Fibroblast of skin of left quadriceps (primary cell): ENCODE results near the gene BACE1-AS.
A peak's percentile ranks its signal among the peaks of the same experiment; 100 is the strongest.
"Not testable (repeated sequence)": the region's sequence is repeated elsewhere in the genome, so short reads cannot be mapped to it uniquely, and the experiment has no call there.

Experiments
- DNase-seq, 2 experiments: peaks; one replicate each; pipeline ENCODE4 v3.0.0-alpha.2; 2013; ENCODE audit warnings: low read depth in 2 of 2

BACE1-AS gene

DNA sequence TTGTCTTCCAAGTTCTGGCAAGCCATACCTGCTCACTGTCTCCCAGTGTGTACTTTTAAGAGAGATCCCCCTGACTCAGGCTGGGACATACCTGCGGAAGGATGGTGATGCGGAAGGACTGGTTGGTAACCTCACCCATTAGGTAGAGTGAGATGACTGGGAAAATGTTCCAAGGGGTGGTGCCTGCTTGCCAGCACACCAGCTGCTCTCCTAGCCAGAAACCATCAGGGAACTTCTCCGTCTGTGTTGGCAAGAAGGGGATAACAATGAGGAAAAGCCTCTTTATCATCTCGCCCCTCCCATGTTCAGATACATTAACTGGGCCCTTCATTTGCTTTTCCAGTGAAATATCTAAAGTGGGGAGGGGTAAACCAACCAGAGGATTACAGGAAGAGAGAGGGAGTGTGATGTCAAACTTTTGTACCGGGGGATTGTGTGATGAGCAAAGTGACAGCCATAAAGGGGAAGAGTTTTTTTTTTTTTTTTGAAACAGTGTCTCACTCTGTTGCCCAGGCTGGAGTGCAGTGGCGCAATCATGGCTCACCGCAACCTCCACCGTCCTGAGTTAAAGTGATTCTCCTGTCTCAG lies at the start of gene BACE1-AS:
Gene BACE1-AS (plus strand): TSS at position 538 of the 588 bp plus-strand sequence.
- DNase-seq: no peak

DNA sequence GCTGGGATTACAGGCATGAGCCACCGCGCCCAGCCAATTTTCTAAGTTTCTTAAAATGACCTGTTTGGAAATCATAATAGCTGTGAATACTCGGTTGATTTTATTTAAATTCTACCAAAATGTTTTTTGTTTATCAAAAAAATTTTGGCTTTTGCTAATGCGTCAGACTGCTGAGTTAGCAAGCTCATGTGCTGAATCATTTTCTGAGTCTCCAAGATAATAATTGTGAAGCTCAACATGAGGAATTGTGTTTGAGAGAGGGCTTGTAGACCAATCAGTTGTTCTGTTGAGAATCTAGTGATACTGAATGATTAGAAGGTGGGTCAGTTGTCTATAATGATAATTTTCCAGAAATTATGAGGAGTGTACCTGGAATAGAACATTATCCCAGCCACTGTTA lies 42.8 kb upstream of the BACE1-AS start:
- no peak for DNase-seq

DNA sequence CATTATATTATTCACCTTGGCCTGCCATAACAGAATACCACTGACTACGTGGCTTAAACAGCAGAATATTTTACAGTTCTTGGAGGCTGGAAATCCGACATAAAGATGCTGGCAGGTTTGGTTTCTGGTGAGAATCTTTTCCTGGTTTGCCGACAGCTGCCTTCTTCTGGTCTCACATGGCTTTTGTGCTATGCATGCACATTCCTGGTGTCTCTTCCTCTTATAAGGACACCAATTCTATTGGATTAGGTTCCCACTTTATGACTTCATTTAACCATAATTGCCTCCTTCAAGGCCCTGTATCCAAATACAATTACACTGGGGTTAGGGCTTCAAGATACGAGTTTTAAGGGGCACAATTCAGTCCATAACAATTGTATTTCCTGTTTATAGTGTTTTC lies 41.6 kb upstream of the BACE1-AS start:
- DNase-seq: no peak

DNA sequence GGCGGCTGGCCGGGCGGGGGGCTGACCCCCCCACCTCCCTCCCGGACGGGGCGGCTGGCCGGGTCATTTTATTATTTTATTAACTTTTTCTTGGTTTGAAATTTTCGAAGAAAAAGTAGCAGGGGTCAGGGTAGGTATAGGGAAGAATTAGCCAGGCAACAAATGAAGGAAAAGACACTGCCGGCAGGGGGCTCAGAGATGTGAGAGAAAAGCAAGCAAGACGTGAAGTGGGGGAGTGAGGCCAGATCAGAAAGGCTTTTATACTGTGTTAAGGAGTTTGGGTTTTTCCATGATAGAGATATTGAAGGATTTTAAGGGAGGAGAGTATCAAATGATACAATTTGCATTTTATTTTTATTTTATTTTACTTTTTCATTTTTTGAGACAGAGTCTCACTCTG lies 39.6 kb upstream of the BACE1-AS start:
- no peak for DNase-seq

DNA sequence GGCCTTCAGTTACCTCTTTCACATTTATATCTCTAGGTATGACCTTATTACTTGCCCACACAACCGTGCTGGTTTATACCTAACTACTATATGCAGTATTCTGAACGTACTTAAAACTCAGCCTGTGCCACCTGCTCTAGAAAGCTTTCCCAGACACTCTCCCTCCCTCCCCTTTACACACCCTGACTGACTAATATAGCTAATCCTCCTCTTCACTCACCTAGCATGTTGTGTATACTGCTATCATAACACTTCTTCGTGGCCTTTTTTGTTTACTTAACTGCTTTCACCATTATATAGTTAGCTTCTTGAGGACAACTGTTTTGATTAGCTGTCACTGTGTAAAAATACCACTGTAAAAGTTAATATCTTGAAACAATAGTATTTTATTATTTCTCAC lies 35.2 kb upstream of the BACE1-AS start:
- DNase-seq: no peak

- no peak for DNase-seq
Measured at GRCh38 chr11:117256573-117256972, 34.6 kb upstream of the BACE1-AS start.

DNA sequence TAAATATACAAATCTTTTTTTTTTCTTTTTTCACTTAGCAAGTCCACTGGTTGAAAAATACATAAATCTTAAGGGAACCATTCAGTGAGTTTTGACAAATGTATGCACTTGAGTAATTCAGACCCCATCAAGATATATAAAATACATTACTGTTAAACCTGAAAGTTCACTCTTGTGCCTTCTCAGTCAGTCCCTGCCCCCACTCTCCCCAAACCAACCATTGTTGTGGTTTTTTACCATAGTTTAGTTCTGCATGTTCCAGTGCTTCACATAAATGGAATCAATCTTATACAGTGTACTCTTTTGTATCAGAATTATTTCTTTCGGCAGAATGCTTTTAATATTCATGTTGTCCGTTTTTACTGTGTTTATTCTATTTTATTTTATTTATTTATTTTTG lies 32.6 kb upstream of the BACE1-AS start:
- DNase-seq: no peak

GRCh38 chr11:117259417-117259816 lies 31.7 kb upstream of the BACE1-AS start:
- peak; percentile 72 to 73 for DNase-seq

- DNase-seq: not testable (repeated sequence)
Measured at GRCh38 chr11:117264624-117265323, 26.4 kb upstream of the BACE1-AS start.

GRCh38 chr11:117265745-117266144 lies 25.4 kb upstream of the BACE1-AS start:
- DNase-seq: no peak

DNA sequence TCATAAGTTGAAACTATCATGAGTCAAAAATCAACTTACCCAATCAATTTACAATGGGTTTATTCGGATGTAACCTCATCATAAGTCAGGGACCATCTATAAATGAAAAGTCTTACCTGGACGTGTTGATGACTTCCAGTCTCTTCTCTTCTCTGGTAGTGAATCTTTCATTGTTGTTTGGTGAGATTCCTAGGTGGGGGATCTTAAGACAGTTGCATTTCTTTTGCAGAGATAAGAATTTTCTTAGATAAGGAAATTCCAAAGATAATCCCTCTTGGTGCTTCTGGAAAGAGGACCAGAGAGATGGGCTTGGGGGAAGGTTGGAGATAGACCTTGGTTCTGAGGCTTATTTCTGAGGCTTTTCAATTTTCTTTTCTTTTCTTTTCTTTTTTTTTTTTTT lies 21.3 kb upstream of the BACE1-AS start:
- DNase-seq: no peak

DNA sequence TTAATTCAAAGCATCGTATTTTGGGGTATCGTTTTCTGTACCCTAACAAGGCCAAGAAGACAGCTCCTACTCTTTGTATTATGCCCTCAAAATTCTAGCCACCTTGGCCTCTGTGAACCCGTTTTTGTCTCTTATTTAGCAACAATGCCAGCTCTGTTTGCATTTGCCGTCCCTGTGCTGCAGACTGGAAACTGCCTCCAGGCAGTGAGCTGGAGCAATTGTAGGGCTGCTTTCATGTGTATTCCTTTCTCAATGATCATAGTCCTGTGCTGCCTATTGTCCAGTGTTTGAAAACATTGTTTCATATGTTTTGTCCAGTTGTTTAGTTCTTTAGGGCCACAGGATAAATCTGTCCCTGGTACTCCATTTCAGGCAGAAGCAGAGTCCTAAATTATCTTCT lies 19.9 kb upstream of the BACE1-AS start:
- DNase-seq: no peak

- not testable (repeated sequence) for DNase-seq
Measured at GRCh38 chr11:117272175-117272574, 19.0 kb upstream of the BACE1-AS start.

- DNase-seq: peak; percentile 75 to 78
Measured at GRCh38 chr11:117273550-117274289, 17.4 kb upstream of the BACE1-AS start.

DNA sequence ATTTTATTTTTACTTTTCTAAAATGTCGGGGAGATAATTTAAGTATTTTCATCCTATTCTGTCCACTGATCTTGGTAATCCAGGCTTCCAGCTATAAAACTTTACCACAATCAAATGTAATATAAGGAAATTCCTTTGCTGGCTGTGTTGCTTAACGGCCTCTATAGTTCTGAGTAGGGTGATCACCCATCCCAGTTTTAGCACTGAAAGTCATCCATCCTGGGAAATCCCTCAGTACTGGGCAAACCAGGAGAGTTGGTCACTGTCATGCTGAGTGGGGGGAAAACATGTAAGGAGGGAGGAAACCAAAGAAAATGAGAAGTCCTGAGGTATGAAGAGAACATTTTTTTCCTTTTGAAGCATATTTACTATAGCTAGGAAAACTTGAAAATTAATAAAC lies 12.8 kb upstream of the BACE1-AS start:
- no peak for DNase-seq

DNA sequence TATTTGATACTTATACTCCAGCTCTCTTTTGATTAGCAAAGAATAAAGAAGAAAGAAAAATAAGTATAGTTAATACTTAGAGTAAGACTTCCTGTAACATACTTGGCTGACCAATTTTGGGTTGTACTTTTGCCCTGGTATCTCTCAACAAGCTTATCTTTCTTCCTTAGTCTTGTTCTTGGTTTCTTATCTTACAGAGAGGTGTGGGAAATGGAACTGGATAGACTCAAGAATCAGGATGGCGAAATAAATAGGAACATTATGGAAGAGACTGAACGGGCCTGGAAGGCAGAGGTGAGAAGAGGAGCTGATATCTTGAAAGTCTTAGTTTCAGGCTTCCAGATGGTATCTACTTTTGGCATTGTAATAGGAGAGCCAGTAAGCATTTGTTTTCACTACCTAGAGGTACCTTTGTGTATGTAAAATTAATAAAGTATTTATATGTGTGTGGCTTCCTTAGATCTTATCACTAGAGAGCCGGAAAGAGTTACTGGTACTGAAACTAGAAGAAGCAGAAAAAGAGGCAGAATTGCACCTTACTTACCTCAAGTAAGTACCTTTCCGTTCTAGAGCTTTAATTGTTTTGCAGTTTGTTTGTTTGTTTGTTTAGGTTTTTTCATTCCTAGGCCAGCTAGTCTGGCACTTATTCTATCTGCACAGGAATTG lies 11.3 kb upstream of the BACE1-AS start:
- no peak for DNase-seq

GRCh38 chr11:117281159-117281558 lies 10.0 kb upstream of the BACE1-AS start:
- DNase-seq: peak; percentile 97

- DNase-seq: no peak
Measured at GRCh38 chr11:117281869-117282268, 9.3 kb upstream of the BACE1-AS start.

DNA sequence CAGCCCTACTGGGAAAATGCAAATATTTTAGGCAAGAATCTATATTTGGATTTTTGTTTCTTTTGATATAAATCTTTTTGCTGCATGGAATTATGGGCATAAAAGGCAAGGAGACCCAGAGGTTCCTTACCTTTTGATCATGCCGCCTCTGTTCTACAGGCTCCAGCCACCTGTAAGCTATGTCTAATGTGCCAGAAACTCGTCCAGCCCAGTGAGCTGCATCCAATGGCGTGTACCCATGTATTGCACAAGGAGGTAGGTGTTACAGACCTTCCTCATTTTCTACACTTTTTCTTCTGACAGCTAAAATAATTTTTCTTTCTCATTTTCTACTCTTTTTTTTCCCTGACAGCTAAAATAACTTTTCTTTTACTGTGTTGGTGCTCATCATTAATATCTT lies 8.2 kb upstream of the BACE1-AS start:
- no peak for DNase-seq

DNA sequence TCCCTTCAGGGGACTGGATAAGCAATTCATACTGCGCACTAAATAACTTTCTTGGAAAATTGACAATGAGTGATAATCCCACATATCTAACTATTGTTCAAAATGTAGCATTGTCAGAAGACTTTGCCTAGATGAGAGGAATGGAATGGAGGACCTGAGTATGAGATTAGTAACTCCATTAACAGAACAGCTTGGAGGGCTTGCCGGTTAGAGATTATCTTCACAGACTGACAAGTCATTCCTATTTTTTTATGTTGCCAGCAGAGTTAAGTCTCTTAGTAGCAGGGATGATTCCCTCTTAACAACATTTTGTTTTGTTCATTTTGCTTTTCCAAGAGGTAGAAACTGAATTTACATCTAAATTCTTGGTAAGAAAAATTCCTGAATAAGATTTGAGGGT lies 7.1 kb upstream of the BACE1-AS start:
- DNase-seq: no peak

DNA sequence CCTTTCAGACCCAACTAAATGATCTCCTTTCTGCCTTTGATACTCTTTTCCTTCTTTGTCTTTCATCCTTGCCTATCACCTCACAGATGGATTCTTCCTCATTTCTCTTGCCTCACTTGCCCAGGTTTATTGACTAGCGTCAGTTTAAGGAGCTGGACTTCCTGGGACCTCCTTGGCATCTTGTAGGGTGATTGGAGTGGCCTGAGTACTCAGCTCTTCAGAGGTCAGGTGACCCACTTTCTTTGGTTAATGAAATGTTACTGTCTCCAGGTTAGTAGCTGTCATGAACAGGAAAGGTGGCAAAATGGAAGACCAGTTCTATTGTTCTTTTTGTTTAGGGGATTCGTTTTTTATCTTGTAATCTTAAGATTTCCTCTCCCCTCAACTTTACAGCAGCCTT lies 4.6 kb upstream of the BACE1-AS start:
- DNase-seq: no peak

DNA sequence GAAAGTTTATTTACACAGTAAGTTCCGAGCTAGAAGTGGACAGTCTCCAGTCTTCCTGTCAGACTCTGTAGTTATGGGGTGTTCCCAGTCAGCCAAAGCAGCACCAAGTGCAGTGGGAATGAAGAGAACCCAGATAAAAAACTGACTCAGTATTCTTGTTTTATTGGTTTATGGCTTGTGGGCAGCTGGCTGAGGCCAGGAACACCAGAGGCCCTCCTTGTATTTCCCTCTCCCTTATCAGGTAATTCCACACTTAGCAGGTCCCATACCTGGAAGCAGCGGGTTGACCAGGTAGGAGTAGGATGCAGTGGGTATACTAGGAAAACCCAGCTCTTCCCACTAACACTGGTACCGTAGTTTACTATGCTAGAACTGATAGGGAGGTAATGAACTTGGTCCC lies 3.5 kb upstream of the BACE1-AS start:
- DNase-seq: no peak

DNA sequence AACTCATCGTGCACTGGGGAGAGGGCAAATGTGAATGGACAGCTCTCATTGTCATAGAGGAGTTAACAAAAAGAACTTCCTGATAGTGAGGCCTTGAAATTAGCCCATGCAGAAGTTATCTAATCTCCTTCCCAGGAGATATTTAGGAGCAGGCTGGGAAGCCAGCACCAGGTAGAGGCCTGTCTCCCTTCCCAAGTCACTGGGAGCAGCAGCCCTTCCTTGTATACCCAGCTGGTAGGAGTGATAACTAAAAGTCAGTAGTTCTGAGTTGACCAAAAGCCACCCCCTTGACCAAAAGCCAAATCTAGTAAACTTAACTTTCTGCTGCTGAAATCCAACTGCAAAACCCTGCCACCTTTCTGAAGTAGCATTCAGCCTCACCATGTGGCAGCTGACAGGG lies 1.4 kb upstream of the BACE1-AS start:
- DNase-seq: no peak
